ENCODE results near the gene BIRC3. TPM values are rescaled to one million over a fixed set of nuclear protein-coding genes. Genes with fewer than 3 reads are reported as not detected.

BIRC3 gene
- total RNA-seq, 1 experiment from 2014 or later, result 4.7 TPM

DNA sequence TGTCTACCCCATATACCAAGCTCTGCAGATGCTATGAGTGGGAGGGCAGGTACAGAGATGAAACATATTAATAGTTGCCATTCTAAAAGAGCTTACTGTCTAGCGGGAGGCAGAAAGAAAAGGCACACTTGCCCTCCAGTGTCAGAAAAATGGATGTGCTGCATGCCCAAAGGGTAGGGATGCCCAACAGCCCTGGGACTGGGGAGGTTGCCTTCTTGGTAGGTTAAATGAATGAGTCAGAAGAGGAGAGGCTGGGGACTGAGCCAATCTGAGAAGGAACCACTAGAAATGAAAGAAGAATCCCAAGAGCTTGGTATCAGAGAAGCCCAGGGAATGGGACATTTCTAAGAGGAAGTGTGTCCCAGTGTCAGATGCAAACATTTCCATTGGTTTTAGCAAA is 1.2 kb downstream of the BIRC3 start:
- ATAC-seq (no peak), DNase-seq (ENCODE audit: low read depth, low spot score) (no peak)
- Histone ChIP-seq H3K27me3 (ENCODE audit: insufficient read depth, low read length) (no peaks in the 10 kb centered on the region), H2AFZ (ENCODE audit: low read depth, low read length, poor library complexity, severe bottlenecking) (no peak overlapping the region), H3K79me2 (ENCODE audit: insufficient read depth, low read length) (no peaks in the 10 kb centered on the region), H3K4me2 (ENCODE audit: low read length) (peak overlapping the region; percentile 91), H3K9me2 (ENCODE audit: insufficient read depth) (no peaks in the 10 kb centered on the region), H3K4me3 (replicated peaks in 1 of 2; ENCODE audit: low read depth in 1 of 2, low read length in 2 of 2) (no peak overlapping the region), H4K20me1 (ENCODE audit: insufficient read depth) (no peaks in the 10 kb centered on the region), H3K9me3 (ENCODE audit: control insufficient read depth in 1 of 2, insufficient read depth in 1 of 2, low read depth in 1 of 2, low read length in 2 of 2) (no peaks in the 10 kb centered on the region), H3K4me1 (ENCODE audit: control insufficient read depth in 1 of 2, insufficient read depth in 2 of 2, low read length in 2 of 2) (peaks cover 7 to 32% of the 10 kb centered on the region in 2 experiments), H3K27ac (ENCODE audit: low read depth, low read length) (no peak overlapping the region), H3K36me3 (ENCODE audit: control insufficient read depth in 1 of 2, insufficient read depth in 2 of 2, low read length in 2 of 2) (no peaks in the 10 kb centered on the region), H3K9ac (ENCODE audit: low read length) (no peak overlapping the region)
- ChIA-PET CTCF (interaction anchor here (1.2 kb wide), 1 partner anchor 23 kb away, joined by 4 read pairs; no protein-coding TSS in a partner anchor), POLR2A (interaction anchor here (0.5 kb wide), 1 partner anchor 643 kb away, joined by 3 read pairs; no protein-coding TSS in a partner anchor), RAD21 (ENCODE audit: low non-redundant PET in 1 of 2, low total read pairs in 2 of 2, uncharacterized antibody in 2 of 2, unreplicated experiment in 2 of 2) (no interaction called here)
- TF ChIP-seq SIN3A (IDR thresholded peaks at IDR 0.05; ENCODE audit: low read depth) (no peak), ELF1 (IDR thresholded peaks at IDR 0.05; ENCODE audit: borderline replicate concordance, low read depth) (no peak), ZFX (IDR thresholded peaks at IDR 0.05) (no peak), ZNF274 (IDR thresholded peaks at IDR 0.05; ENCODE audit: low read depth, low read length) (no peak), JUND (IDR thresholded peaks at IDR 0.05) (no peak), SRF (IDR thresholded peaks at IDR 0.05; ENCODE audit: low read depth) (no peak)
- TF ChIP-seq, protein P1, sequence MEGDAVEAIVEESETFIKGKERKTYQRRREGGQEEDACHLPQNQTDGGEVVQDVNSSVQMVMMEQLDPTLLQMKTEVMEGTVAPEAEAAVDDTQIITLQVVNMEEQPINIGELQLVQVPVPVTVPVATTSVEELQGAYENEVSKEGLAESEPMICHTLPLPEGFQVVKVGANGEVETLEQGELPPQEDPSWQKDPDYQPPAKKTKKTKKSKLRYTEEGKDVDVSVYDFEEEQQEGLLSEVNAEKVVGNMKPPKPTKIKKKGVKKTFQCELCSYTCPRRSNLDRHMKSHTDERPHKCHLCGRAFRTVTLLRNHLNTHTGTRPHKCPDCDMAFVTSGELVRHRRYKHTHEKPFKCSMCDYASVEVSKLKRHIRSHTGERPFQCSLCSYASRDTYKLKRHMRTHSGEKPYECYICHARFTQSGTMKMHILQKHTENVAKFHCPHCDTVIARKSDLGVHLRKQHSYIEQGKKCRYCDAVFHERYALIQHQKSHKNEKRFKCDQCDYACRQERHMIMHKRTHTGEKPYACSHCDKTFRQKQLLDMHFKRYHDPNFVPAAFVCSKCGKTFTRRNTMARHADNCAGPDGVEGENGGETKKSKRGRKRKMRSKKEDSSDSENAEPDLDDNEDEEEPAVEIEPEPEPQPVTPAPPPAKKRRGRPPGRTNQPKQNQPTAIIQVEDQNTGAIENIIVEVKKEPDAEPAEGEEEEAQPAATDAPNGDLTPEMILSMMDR (IDR thresholded peaks at IDR 0.05 in 2 of 3, conservative IDR thresholded peaks at IDR 0.05 in 1 of 3; ENCODE audit: borderline replicate concordance in 1 of 3, insufficient read depth in 1 of 3, low read depth in 2 of 3, low read length in 2 of 3), result no peak
- TF ChIP-seq, protein P2, sequence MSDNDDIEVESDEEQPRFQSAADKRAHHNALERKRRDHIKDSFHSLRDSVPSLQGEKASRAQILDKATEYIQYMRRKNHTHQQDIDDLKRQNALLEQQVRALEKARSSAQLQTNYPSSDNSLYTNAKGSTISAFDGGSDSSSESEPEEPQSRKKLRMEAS (IDR thresholded peaks at IDR 0.05), result no peak
- TF ChIP-seq, protein P3, sequence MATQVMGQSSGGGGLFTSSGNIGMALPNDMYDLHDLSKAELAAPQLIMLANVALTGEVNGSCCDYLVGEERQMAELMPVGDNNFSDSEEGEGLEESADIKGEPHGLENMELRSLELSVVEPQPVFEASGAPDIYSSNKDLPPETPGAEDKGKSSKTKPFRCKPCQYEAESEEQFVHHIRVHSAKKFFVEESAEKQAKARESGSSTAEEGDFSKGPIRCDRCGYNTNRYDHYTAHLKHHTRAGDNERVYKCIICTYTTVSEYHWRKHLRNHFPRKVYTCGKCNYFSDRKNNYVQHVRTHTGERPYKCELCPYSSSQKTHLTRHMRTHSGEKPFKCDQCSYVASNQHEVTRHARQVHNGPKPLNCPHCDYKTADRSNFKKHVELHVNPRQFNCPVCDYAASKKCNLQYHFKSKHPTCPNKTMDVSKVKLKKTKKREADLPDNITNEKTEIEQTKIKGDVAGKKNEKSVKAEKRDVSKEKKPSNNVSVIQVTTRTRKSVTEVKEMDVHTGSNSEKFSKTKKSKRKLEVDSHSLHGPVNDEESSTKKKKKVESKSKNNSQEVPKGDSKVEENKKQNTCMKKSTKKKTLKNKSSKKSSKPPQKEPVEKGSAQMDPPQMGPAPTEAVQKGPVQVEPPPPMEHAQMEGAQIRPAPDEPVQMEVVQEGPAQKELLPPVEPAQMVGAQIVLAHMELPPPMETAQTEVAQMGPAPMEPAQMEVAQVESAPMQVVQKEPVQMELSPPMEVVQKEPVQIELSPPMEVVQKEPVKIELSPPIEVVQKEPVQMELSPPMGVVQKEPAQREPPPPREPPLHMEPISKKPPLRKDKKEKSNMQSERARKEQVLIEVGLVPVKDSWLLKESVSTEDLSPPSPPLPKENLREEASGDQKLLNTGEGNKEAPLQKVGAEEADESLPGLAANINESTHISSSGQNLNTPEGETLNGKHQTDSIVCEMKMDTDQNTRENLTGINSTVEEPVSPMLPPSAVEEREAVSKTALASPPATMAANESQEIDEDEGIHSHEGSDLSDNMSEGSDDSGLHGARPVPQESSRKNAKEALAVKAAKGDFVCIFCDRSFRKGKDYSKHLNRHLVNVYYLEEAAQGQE (IDR thresholded peaks at IDR 0.05; ENCODE audit: low read depth), result no peak
- TF ChIP-seq, protein P4, sequence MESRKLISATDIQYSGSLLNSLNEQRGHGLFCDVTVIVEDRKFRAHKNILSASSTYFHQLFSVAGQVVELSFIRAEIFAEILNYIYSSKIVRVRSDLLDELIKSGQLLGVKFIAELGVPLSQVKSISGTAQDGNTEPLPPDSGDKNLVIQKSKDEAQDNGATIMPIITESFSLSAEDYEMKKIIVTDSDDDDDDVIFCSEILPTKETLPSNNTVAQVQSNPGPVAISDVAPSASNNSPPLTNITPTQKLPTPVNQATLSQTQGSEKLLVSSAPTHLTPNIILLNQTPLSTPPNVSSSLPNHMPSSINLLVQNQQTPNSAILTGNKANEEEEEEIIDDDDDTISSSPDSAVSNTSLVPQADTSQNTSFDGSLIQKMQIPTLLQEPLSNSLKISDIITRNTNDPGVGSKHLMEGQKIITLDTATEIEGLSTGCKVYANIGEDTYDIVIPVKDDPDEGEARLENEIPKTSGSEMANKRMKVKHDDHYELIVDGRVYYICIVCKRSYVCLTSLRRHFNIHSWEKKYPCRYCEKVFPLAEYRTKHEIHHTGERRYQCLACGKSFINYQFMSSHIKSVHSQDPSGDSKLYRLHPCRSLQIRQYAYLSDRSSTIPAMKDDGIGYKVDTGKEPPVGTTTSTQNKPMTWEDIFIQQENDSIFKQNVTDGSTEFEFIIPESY (IDR thresholded peaks at IDR 0.05; ENCODE audit: extremely low read depth, insufficient replicate concordance, low read length), result no peak
- intact Hi-C loops (cut with micrococcal nuclease), result no loop called here
- no TSS peak for BruUV-seq (replicated peaks)
